ENCODE measurements around the gene PAFAH1B1. TPM values are rescaled to one million over a fixed set of nuclear protein-coding genes. Genes with fewer than 3 reads are reported as not detected.

PAFAH1B1 gene
- total RNA-seq, 5 donors from 2014 or later (not counting 1 experiment from before 2014, with no cell fraction given): 113 to 133 (median 122) TPM

- POLR2A ChIA-PET: no interaction called here
- CTCF ChIA-PET: no interaction called here
- DNase-seq (no peak), ATAC-seq (replicated peaks in 1 of 4) (no peak)
- WGBS (ENCODE audit: insufficient coverage): 89% methylated on average over 7 of the region's 7 CpGs
- H3K4me3 ChIP-seq (ENCODE audit: control insufficient read depth in 1 of 2, extremely low read depth in 1 of 2, low read length in 1 of 2): no peak overlapping the region
- peaks cover 19 to 24% of the 10 kb centered on the region in 2 donors for H3K36me3 ChIP-seq (ENCODE audit: control insufficient read depth in 2 of 2, extremely low read depth in 1 of 2, insufficient read depth in 1 of 2, low read length in 1 of 2)
- H3K9me3 ChIP-seq: no peaks in the 10 kb centered on the region
- Mint-ChIP-seq H3K4me1 (peaks cover 29 to 32% (median 30%) of the 10 kb centered on the region in 3 donors), H3K9me3 (no peaks in the 10 kb centered on the region), H3K27ac (peak overlapping the region in 1 of 2 donors; percentile 8), H3K27me3 (no peaks in the 10 kb centered on the region), H3K36me3 (peaks cover 9% of the 10 kb centered on the region), H3K4me3 (no peak overlapping the region)
- no peak overlapping the region for H3K27ac ChIP-seq (ENCODE audit: low read length)
- peaks cover 5 to 57% of the 10 kb centered on the region in 2 experiments for H3K4me1 ChIP-seq (ENCODE audit: control insufficient read depth in 1 of 2, extremely low read depth in 1 of 2, insufficient read depth in 2 of 2, low read length in 2 of 2)
- H3K27me3 ChIP-seq (replicated peaks in 1 of 2; ENCODE audit: control insufficient read depth in 2 of 2, extremely low read depth in 1 of 2, insufficient read depth in 2 of 2, low read length in 1 of 2): no peaks in the 10 kb centered on the region
Observed at GRCh38 chr17:2705263-2705662, 111.8 kb downstream of the PAFAH1B1 start.

GRCh38 chr17:2705888-2706795, 112.7 kb downstream of the PAFAH1B1 start:
- DNase-seq (no peak), ATAC-seq (replicated peaks in 1 of 4) (no peak)
- H3K27me3 Mint-ChIP-seq: no peaks in the 10 kb centered on the region
- POLR2A ChIA-PET: no interaction called here
- H3K9me3 ChIP-seq: no peaks in the 10 kb centered on the region
- peaks cover 10 to 20% of the 10 kb centered on the region in 2 donors for H3K36me3 ChIP-seq (ENCODE audit: control insufficient read depth in 2 of 2, extremely low read depth in 1 of 2, insufficient read depth in 1 of 2, low read length in 1 of 2)
- CTCF ChIA-PET: no interaction called here
- no peaks in the 10 kb centered on the region for H3K9me3 Mint-ChIP-seq
- no peak overlapping the region for H3K4me3 ChIP-seq (ENCODE audit: control insufficient read depth in 1 of 2, extremely low read depth in 1 of 2, low read length in 1 of 2)
- no peak overlapping the region for H3K4me3 Mint-ChIP-seq
- H3K27ac ChIP-seq (ENCODE audit: low read length): no peak overlapping the region
- 96% methylated on average over 16 of the region's 25 CpGs for WGBS (ENCODE audit: insufficient coverage)
- H3K27me3 ChIP-seq (replicated peaks in 1 of 2; ENCODE audit: control insufficient read depth in 2 of 2, extremely low read depth in 1 of 2, insufficient read depth in 2 of 2, low read length in 1 of 2): no peaks in the 10 kb centered on the region
- peaks cover 9% of the 10 kb centered on the region for H3K36me3 Mint-ChIP-seq
- peaks cover 33 to 38% (median 36%) of the 10 kb centered on the region in 3 donors for H3K4me1 Mint-ChIP-seq
- peak overlapping the region in 1 of 2 donors; percentile 39 for H3K27ac Mint-ChIP-seq
- H3K4me1 ChIP-seq (ENCODE audit: control insufficient read depth in 1 of 2, extremely low read depth in 1 of 2, insufficient read depth in 2 of 2, low read length in 2 of 2): peaks cover 10 to 64% of the 10 kb centered on the region in 2 experiments

GRCh38 chr17:2706911-2707510, 113.6 kb downstream of the PAFAH1B1 start:
- no peak for DNase-seq
- ChIA-PET POLR2A (no interaction called here), CTCF (no interaction called here)
- H3K27me3 Mint-ChIP-seq: no peaks in the 10 kb centered on the region
- H3K27ac ChIP-seq (ENCODE audit: low read length): no peak overlapping the region
- H3K9me3 ChIP-seq: no peaks in the 10 kb centered on the region
- WGBS (ENCODE audit: insufficient coverage): 93% methylated on average over 16 of the region's 21 CpGs
- H3K4me1 Mint-ChIP-seq: peaks cover 35 to 40% (median 38%) of the 10 kb centered on the region in 3 donors
- no peak overlapping the region for H3K27ac Mint-ChIP-seq
- no peaks in the 10 kb centered on the region for H3K9me3 Mint-ChIP-seq
- no peaks in the 10 kb centered on the region for H3K27me3 ChIP-seq (replicated peaks in 1 of 2; ENCODE audit: control insufficient read depth in 2 of 2, extremely low read depth in 1 of 2, insufficient read depth in 2 of 2, low read length in 1 of 2)
- H3K4me3 Mint-ChIP-seq: no peak overlapping the region
- ATAC-seq (replicated peaks in 1 of 4): no peak
- H3K4me1 ChIP-seq (ENCODE audit: control insufficient read depth in 1 of 2, extremely low read depth in 1 of 2, insufficient read depth in 2 of 2, low read length in 2 of 2): peaks cover 10 to 58% of the 10 kb centered on the region in 2 experiments
- no peak overlapping the region for H3K4me3 ChIP-seq (ENCODE audit: control insufficient read depth in 1 of 2, extremely low read depth in 1 of 2, low read length in 1 of 2)
- H3K36me3 ChIP-seq (ENCODE audit: control insufficient read depth in 2 of 2, extremely low read depth in 1 of 2, insufficient read depth in 1 of 2, low read length in 1 of 2): peaks cover 7 to 16% of the 10 kb centered on the region in 2 donors
- peaks cover 9% of the 10 kb centered on the region for H3K36me3 Mint-ChIP-seq

- Mint-ChIP-seq H3K36me3 (peaks cover 5% of the 10 kb centered on the region), H3K27ac (no peak overlapping the region), H3K4me1 (peaks cover 42 to 47% (median 46%) of the 10 kb centered on the region in 3 donors), H3K4me3 (peak overlapping the region in 1 of 3 donors; percentile 36), H3K9me3 (no peaks in the 10 kb centered on the region), H3K27me3 (no peaks in the 10 kb centered on the region)
- no peak for DNase-seq
- POLR2A ChIA-PET: no interaction called here
- 90% methylated on average over 9 of the region's 13 CpGs for WGBS (ENCODE audit: insufficient coverage)
- no peak overlapping the region for H3K4me3 ChIP-seq (ENCODE audit: control insufficient read depth in 1 of 2, extremely low read depth in 1 of 2, low read length in 1 of 2)
- CTCF ChIA-PET: no interaction called here
- no peaks in the 10 kb centered on the region for H3K9me3 ChIP-seq
- H3K27me3 ChIP-seq (replicated peaks in 1 of 2; ENCODE audit: control insufficient read depth in 2 of 2, extremely low read depth in 1 of 2, insufficient read depth in 2 of 2, low read length in 1 of 2): peaks cover 0 to 2% of the 10 kb centered on the region in 2 experiments
- peaks cover 2 to 12% of the 10 kb centered on the region in 2 donors for H3K36me3 ChIP-seq (ENCODE audit: control insufficient read depth in 2 of 2, extremely low read depth in 1 of 2, insufficient read depth in 1 of 2, low read length in 1 of 2)
- no peak overlapping the region for H3K27ac ChIP-seq (ENCODE audit: low read length)
- H3K4me1 ChIP-seq (ENCODE audit: control insufficient read depth in 1 of 2, extremely low read depth in 1 of 2, insufficient read depth in 2 of 2, low read length in 2 of 2): peaks cover 10 to 63% of the 10 kb centered on the region in 2 experiments
- no peak for ATAC-seq (replicated peaks in 1 of 4)
Observed at GRCh38 chr17:2707721-2708584, 114.5 kb downstream of the PAFAH1B1 start.

GRCh38 chr17:2708585-2709182, 115.2 kb downstream of the PAFAH1B1 start:
- H3K27ac Mint-ChIP-seq: no peak overlapping the region
- H3K36me3 Mint-ChIP-seq: no peaks in the 10 kb centered on the region
- peaks cover 0 to 2% of the 10 kb centered on the region in 2 experiments for H3K27me3 ChIP-seq (replicated peaks in 1 of 2; ENCODE audit: control insufficient read depth in 2 of 2, extremely low read depth in 1 of 2, insufficient read depth in 2 of 2, low read length in 1 of 2)
- peaks cover 10 to 60% of the 10 kb centered on the region in 2 experiments for H3K4me1 ChIP-seq (ENCODE audit: control insufficient read depth in 1 of 2, extremely low read depth in 1 of 2, insufficient read depth in 2 of 2, low read length in 2 of 2)
- 88% methylated on average over 10 of the region's 21 CpGs for WGBS (ENCODE audit: insufficient coverage)
- no peaks in the 10 kb centered on the region for H3K9me3 ChIP-seq
- no peak for ATAC-seq (replicated peaks in 1 of 4)
- no peaks in the 10 kb centered on the region for H3K9me3 Mint-ChIP-seq
- H3K27ac ChIP-seq (ENCODE audit: low read length): no peak overlapping the region
- POLR2A ChIA-PET: no interaction called here
- H3K4me3 ChIP-seq (ENCODE audit: control insufficient read depth in 1 of 2, extremely low read depth in 1 of 2, low read length in 1 of 2): no peak overlapping the region
- peaks cover 42 to 47% (median 46%) of the 10 kb centered on the region in 3 donors for H3K4me1 Mint-ChIP-seq
- H3K36me3 ChIP-seq (ENCODE audit: control insufficient read depth in 2 of 2, extremely low read depth in 1 of 2, insufficient read depth in 1 of 2, low read length in 1 of 2): peaks cover 0 to 6% of the 10 kb centered on the region in 2 donors
- H3K4me3 Mint-ChIP-seq: peak overlapping the region; percentile 36 to 85 (median 85)
- DNase-seq: no peak
- CTCF ChIA-PET: no interaction called here
- no peaks in the 10 kb centered on the region for H3K27me3 Mint-ChIP-seq

Measured in T-cell (primary cell).